Fibroblast of lung (primary cell): ENCODE data around the gene CCDC102B. TPM values are rescaled to one million over a fixed set of nuclear protein-coding genes. Genes with fewer than 3 reads are reported as not detected.

Source experiments
- DNase-seq, 2 donors: peaks; one replicate each; pipeline versions ENCODE4 v3.0.0 to v3.0.0-alpha.2; 2010; ENCODE audit warnings: low read depth in 2 of 2
- H2AFZ ChIP-seq: 2 replicates; pipeline ENCODE4 v1.5.1; 2012; ENCODE audit warnings: low read length, control low read depth, inconsistent platforms
- H3K27ac ChIP-seq: 2 replicates; pipeline ENCODE4 v1.5.1; 2011; ENCODE audit warnings: low read length, control low read depth; ENCODE audit not compliant: insufficient read depth
- H3K27me3 ChIP-seq: 2 replicates; pipeline ENCODE4 v1.5.1; 2011; ENCODE audit warnings: mild to moderate bottlenecking, low read length; ENCODE audit not compliant: control insufficient read depth, insufficient read depth
- H3K36me3 ChIP-seq: 2 replicates; pipeline ENCODE4 v1.5.1; 2011; ENCODE audit warnings: low read length; ENCODE audit not compliant: control insufficient read depth, insufficient read depth
- H3K4me1 ChIP-seq: 2 replicates; pipeline ENCODE4 v1.5.1; 2011; ENCODE audit warnings: low read length; ENCODE audit not compliant: control insufficient read depth, insufficient read depth; ENCODE audit errors: extremely low read depth
- H3K4me2 ChIP-seq: 2 replicates; pipeline ENCODE4 v1.5.1; 2011; ENCODE audit warnings: low read length, control low read depth; ENCODE audit not compliant: insufficient read depth; ENCODE audit errors: extremely low read depth
- H3K4me3 ChIP-seq, 4 experiments: fragments of 200-600 bp in 1 of 4; sonication (generic) in 1 of 4; replicated peaks in 1 of 4; 2 replicates each; pipeline ENCODE4 v1.5.1; 2011 to 2016; ENCODE audit warnings: low read length in 4 of 4, low read depth in 3 of 4, mild to moderate bottlenecking in 3 of 4, control low read depth in 2 of 4, inconsistent platforms in 1 of 4, mixed read lengths in 1 of 4; ENCODE audit not compliant: insufficient read depth in 1 of 4; ENCODE audit errors: control extremely low read depth in 1 of 4
- H3K79me2 ChIP-seq: 2 replicates; pipeline ENCODE4 v1.5.1; 2012; ENCODE audit warnings: mild to moderate bottlenecking, low read length, inconsistent platforms; ENCODE audit not compliant: control insufficient read depth, insufficient read depth
- H3K9ac ChIP-seq: 2 replicates; pipeline ENCODE4 v1.5.1; 2011; ENCODE audit warnings: mild to moderate bottlenecking, low read length, control low read depth; ENCODE audit not compliant: insufficient read depth
- H3K9me3 ChIP-seq: 2 replicates; pipeline ENCODE4 v1.5.1; 2012; ENCODE audit warnings: low read depth, low read length; ENCODE audit not compliant: control insufficient read depth, insufficient read depth
- H4K20me1 ChIP-seq: 2 replicates; pipeline ENCODE4 v1.5.1; 2011; ENCODE audit warnings: low read length; ENCODE audit not compliant: control insufficient read depth, insufficient read depth; ENCODE audit errors: extremely low read depth
- CTCF ChIP-seq, 2 donors: IDR thresholded peaks in 1 of 2; conservative IDR thresholded peaks in 1 of 2; 1 replicate in 1 of 2; 2 replicates in 1 of 2; pipeline ENCODE4 v1.5.1; 2011 to 2012; ENCODE audit warnings: low read length in 2 of 2, control low read depth in 1 of 2, inconsistent platforms in 1 of 2, low read depth in 1 of 2, mild to moderate bottlenecking in 1 of 2
- EZH2 ChIP-seq: IDR thresholded peaks from 2 replicates; pipeline ENCODE4 v1.5.1; 2012; ENCODE audit warnings: low read length, control low read depth, mild to moderate bottlenecking; ENCODE audit errors: missing control alignments
- polyA plus RNA-seq, 2 donors: library from polyadenylated mRNA; depleted of rRNA in 1 of 2; stranded (reverse) in 1 of 2; unstranded in 1 of 2; fragments of >200 nt; gene quantifications; 2 replicates each; pipeline ENCODE4 v1.2.1, GENCODE V29; 2011 to 2012; ENCODE audit warnings: missing spikeins in 1 of 2
- total RNA-seq: library from RNA; depleted of rRNA; stranded (reverse); fragments of >200 nt; gene quantifications from 2 replicates; pipeline ENCODE4 v1.2.1, GENCODE V29; 2014

CCDC102B gene
- total and polyA plus RNA-seq, 2 donors (not counting 1 experiment from before 2014, with no cell fraction given), result 33.7 to 35.3 TPM

GRCh38 chr18:68915061-68915460 is 117.2 kb downstream of the CCDC102B start:
- H2AFZ ChIP-seq, result no peak overlapping the region
- TF ChIP-seq CTCF (conservative IDR thresholded peaks at IDR 0.05 in 1 of 2, IDR thresholded peaks at IDR 0.05 in 1 of 2; ENCODE audit: low read depth in 1 of 2, low read length in 2 of 2), result no peak
- TF ChIP-seq EZH2, result no peak
- no peaks in the 10 kb centered on the region for H3K9me3 ChIP-seq

GRCh38 chr18:68916734-68917133 is 118.9 kb downstream of the CCDC102B start:
- no peaks in the 10 kb centered on the region for H3K4me1 ChIP-seq
- H3K9ac ChIP-seq, result no peak overlapping the region
- H3K27ac ChIP-seq, result no peak overlapping the region
- DNase-seq, result peak in 1 of 2 donors; percentile 10
- H3K27me3 ChIP-seq, result no peaks in the 10 kb centered on the region
- TF ChIP-seq EZH2, result no peak
- no peak for TF ChIP-seq CTCF (conservative IDR thresholded peaks at IDR 0.05 in 1 of 2, IDR thresholded peaks at IDR 0.05 in 1 of 2; ENCODE audit: low read depth in 1 of 2, low read length in 2 of 2)
- H3K4me3 ChIP-seq, result no peak overlapping the region
- H4K20me1 ChIP-seq, result no peaks in the 10 kb centered on the region
- H3K79me2 ChIP-seq, result no peaks in the 10 kb centered on the region
- no peaks in the 10 kb centered on the region for H3K36me3 ChIP-seq
- H2AFZ ChIP-seq, result no peak overlapping the region
- H3K4me2 ChIP-seq, result no peak overlapping the region
- H3K9me3 ChIP-seq, result no peaks in the 10 kb centered on the region

More at GRCh38 chr18:68915061-68915460, 117.2 kb downstream of the CCDC102B start:
- no peaks in the 10 kb centered on the region for H3K79me2 ChIP-seq
- H3K9ac ChIP-seq, result no peak overlapping the region
- no peaks in the 10 kb centered on the region for H3K4me1 ChIP-seq
- H3K4me2 ChIP-seq, result no peak overlapping the region
- H4K20me1 ChIP-seq, result no peaks in the 10 kb centered on the region
- no peaks in the 10 kb centered on the region for H3K36me3 ChIP-seq
- DNase-seq, result no peak
- H3K27me3 ChIP-seq, result no peaks in the 10 kb centered on the region
- no peak overlapping the region for H3K4me3 ChIP-seq
- no peak overlapping the region for H3K27ac ChIP-seq

- H4K20me1 ChIP-seq, result no peaks in the 10 kb centered on the region
- no peak overlapping the region for H3K4me3 ChIP-seq
- no peak for DNase-seq
- TF ChIP-seq EZH2 (no peak), CTCF (conservative IDR thresholded peaks at IDR 0.05 in 1 of 2, IDR thresholded peaks at IDR 0.05 in 1 of 2; ENCODE audit: low read depth in 1 of 2, low read length in 2 of 2) (no peak)
- H3K36me3 ChIP-seq, result no peaks in the 10 kb centered on the region
- H3K4me2 ChIP-seq, result no peak overlapping the region
- H3K4me1 ChIP-seq, result no peaks in the 10 kb centered on the region
- H3K27me3 ChIP-seq, result no peaks in the 10 kb centered on the region
- H3K79me2 ChIP-seq, result no peaks in the 10 kb centered on the region
- no peak overlapping the region for H3K27ac ChIP-seq
- no peak overlapping the region for H2AFZ ChIP-seq
- H3K9ac ChIP-seq, result no peak overlapping the region
- no peaks in the 10 kb centered on the region for H3K9me3 ChIP-seq
Observed at GRCh38 chr18:68918216-68918615, 120.3 kb downstream of the CCDC102B start.
